Activated CD4-positive, CD25-positive, alpha-beta regulatory T cell treated with anti-CD3 and anti-CD28 coated beads, Interleukin-2, amount 50 U/mL, for 72 hours (primary cell): ENCODE measurements around the gene RAPGEF6.
"Not testable (repeated sequence)": the region's sequence is repeated elsewhere in the genome, so short reads cannot be mapped to it uniquely, and the experiment has no call there.

Source experiments
- DNase-seq: peaks from one replicate; pipeline ENCODE4 v3.0.0; 2021

Gene RAPGEF6

DNA sequence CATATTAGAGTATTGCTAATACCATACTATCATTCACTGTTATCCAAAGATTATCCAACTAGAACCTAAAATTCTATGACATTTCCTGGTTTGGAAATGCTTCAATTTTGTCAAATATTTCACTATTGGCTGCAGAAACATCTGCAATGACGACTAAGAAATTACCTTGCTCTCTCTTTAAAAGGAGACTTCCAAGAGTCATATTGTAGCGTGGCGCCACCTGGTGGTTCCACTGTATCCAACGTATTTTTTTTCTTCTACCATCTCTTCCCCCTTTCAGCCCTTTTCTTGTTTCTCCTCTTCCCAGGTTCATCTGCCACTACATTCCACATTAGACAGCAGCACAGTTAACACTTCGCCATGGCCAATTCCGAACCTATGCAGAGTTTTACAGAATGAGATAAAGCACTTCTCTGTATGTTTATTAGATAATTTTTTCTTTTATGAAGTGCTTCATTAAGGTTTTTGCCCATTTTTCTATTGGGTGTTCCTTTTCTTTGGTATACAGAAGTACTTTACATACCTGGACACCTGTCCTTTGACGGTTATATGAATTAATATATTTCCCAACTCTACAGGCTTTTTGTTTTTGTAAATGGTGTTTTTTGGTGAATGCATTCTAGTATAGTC lies 217.7 kb downstream of the RAPGEF6 start:
- peak; percentile 81 for DNase-seq

- no peak for DNase-seq
These were observed 218.3 kb downstream of the RAPGEF6 start for GRCh38 chr5:131416729-131417128.

- DNase-seq = no peak
These were observed 221.1 kb downstream of the RAPGEF6 start for GRCh38 chr5:131413605-131414559.

GRCh38 chr5:131406975-131407638 lies 227.9 kb downstream of the RAPGEF6 start:
- DNase-seq = no peak

- no peak for DNase-seq
These were observed 229.0 kb downstream of the RAPGEF6 start for GRCh38 chr5:131406076-131406475.

GRCh38 chr5:131405674-131406073 lies 229.4 kb downstream of the RAPGEF6 start:
- DNase-seq = no peak

DNA sequence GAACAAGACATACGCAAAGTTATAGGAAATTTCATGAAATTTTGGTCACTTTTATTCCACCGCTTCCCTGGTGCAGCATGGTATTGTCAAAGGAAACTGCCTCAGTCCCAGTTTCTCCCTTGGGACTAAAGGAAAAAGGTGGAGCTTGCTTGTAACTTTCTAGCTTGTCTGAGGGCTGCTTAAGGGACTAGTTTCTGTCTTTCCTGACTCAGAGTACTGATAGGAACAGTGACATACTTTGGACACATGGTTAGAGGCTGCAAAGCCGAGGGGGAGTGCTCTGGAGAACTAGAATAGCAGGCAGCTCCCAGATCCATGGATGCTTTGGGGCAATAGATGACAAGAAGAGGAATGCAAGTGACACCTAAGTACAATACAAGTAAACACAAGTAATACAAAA lies 234.4 kb downstream of the RAPGEF6 start:
- no peak for DNase-seq

DNA sequence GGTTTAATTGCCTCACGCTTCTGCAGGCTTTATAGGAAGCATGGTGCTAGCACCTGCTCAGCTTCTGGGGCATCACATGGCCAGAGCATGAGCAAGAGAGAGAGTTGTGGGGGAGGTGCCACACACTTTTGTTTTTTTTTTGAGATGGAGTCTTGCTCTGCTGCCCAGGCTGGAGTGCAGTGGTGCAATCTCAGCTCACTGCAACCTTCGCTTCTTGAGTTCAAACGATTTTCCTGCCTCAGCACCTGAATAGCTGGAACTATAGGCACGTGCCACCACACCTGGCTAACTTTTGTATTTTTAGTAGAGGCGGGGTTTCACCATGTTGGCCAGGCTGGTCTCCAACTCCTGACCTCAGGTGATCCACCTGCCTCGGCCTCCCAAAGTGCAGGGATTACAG lies 236.0 kb downstream of the RAPGEF6 start:
- not testable (repeated sequence) for DNase-seq

DNA sequence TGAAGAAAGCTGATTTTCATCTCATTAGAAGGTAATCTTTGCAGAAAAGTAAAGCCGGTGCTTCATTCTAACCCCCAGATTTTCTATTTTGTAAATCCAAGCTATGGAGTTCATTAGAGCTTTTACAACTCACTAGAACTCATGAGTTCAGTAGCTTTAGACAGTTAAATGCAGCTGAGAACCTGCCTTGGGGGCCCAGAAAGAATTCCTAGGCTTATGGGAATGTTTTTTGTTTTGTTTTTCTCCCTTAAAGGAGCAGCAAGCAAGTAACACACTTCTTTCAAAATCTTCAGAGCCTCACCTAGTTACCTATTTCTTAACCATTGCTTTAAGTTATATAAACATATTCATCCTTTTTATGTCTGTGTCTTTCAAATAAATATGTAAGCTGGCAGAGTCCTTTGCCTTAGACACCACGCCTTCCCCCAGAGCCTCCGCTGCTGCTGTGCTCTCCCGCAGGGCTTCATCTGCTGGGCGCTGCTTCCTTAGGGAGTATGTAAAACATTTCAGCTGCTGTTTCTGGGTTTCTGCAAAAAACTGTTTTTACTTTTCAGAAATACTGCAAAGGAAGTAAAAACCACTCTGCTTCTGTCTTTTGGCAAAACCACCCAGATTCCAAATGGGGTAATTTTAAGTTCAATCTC lies 238.3 kb downstream of the RAPGEF6 start:
- no peak for DNase-seq

GRCh38 chr5:131396015-131396414 lies 239.0 kb downstream of the RAPGEF6 start:
- DNase-seq = no peak

DNA sequence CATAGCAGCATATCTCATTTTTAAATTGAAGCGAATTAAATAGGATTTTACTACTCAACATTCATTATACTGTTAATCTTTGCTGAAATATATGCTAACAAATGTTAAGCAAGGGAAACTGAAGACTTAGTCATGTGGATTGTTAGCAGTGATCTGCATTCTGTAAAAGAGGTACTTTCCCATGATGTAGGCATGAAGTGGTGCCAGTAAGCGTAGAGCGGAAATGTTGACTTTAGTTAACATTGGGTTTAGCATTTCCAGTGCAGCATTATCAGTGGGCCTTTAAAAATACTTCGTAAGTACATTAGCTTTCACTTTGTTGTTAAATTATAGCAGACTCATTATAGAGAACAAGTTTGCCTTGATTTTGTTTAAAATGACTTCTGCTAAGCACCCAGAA lies 240.9 kb downstream of the RAPGEF6 start:
- no peak for DNase-seq

GRCh38 chr5:131393498-131393968 lies 241.5 kb downstream of the RAPGEF6 start:
- DNase-seq = no peak

DNA sequence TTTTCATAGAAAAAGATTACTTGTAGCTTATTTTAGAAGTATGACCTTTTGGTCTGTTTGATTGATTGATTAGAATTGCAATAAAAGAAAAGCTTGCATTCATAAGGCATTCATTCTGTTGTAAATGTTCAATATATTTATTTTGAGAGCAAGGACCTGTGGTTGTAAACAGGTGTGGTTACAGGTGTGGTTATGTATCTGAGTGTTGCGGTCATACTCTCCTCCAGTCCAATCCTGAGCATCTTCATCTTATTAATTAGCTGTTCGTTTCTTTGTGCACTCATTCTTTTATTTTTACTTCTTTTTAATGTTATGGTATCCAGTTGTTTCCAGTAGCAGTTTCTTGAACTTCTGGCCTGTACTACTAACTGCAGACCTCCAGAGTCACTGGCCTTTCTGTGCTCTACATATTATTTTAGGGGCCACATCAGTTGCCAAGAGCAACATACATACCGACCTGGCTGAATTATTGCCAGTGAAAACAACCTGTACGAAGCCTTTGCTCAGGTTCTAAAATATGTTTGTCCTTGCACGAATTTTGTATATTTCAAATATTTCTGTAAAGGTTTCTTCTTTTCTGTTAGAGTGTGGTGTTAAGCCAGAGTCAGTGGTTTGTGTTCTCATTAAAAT lies 242.4 kb downstream of the RAPGEF6 start:
- no peak for DNase-seq

DNA sequence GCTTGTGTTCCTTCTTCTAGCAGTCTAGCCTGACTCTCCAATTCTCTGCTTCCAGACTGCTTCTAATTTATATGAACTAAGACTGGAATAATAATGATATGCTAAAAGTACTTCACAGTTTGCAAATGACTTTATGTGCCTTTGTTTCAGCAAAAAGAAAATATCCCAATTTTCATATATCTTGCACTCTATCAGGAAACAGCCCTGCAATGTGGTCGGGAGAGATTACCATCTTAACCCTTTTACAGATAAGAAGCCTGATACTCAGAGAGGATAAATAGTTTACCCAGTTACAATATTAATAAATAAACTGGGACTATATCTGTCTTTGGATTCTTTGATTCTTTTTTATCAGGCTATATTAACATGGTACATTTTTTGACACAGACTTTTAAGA lies 245.2 kb downstream of the RAPGEF6 start:
- no peak for DNase-seq

GRCh38 chr5:131389096-131389868 lies 245.7 kb downstream of the RAPGEF6 start:
- no peak for DNase-seq

- no peak for DNase-seq
These were observed 247.8 kb downstream of the RAPGEF6 start for GRCh38 chr5:131387255-131387654.

DNA sequence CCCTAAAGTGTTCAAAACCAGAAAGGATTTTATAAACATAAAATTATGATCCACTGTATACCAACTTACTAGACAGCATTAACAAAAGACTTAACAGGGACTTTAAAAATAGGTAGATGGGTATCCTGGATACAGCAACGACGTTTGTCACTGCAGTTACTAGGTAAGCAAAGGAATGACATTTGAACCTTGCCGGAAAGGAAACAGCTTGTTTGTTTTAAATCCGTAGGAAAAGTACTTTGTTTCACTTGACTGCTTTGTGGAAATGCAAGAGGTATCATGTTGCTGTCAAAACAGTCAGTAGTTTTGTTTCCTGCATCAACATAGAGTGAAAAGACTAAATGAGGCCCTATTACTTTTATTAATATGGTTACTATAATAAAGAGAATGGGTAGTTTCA lies 248.2 kb downstream of the RAPGEF6 start:
- DNase-seq = no peak

GRCh38 chr5:131386124-131386523 lies 248.9 kb downstream of the RAPGEF6 start:
- DNase-seq = no peak

- no peak for DNase-seq
These were observed 250.3 kb downstream of the RAPGEF6 start for GRCh38 chr5:131384616-131385214.

DNA sequence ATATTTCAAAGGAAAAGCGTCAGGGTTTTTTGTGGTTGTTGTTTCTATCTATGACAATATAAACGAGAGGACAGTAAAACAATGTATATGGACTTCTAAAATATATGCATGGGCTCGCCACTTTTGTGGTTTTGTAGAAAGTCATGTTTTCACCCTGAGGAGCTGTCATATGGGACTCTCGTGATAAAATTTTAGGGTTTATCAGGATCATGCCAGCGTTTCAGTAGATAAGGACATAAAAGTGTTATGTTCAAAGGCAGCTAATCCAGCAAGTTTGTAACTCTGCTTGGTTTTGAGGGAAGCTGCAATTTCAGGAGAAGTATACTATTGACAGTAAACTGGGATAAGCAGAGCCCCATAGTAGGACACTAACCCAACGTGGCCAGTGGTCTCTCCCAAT lies 250.9 kb downstream of the RAPGEF6 start:
- DNase-seq = no peak
